PC-3 (cell line): Measurements from ENCODE around the gene SERAC1.

Source experiments
- CTCF ChIP-seq: fragments of 300-600 bp; sonication (generic); conservative IDR thresholded peaks from 2 replicates; pipeline ENCODE4 v1.5.1; 2017; ENCODE audit warnings: antibody characterized with exemption, low read depth, mild to moderate bottlenecking, low read length
- EZH2 ChIP-seq: fragments of 300-600 bp; sonication (generic); IDR thresholded peaks from one replicate; pipeline ENCODE4 v1.6.1; 2017; ENCODE audit warnings: antibody characterized with exemption, mild to moderate bottlenecking, low read length; ENCODE audit not compliant: unreplicated experiment
- EZH2phosphoT487 ChIP-seq: fragments of 300-600 bp; sonication (generic); IDR thresholded peaks from 2 replicates; pipeline ENCODE4 v1.6.1; 2018; ENCODE audit warnings: mild to moderate bottlenecking, antibody characterized with exemption, low read length, borderline replicate concordance

DNA sequence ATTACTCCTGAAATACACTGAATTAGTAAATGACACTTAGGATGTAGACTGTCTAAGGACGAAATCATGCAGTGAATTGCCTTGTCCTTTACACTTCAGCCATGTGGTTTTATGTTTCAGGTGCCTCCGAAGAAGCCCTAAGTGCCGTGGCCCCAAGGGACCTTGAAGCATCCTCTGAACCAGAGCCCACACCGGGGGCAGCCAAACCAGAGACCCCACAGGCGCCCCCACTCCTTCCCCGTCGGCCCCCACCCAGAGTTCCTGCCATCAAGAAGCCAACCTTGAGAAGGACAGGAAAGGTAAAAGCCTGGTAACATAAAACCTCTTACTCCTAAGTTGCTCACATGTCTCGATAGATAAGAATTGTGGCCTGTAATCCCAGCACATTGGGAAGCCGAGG, 75.3 kb downstream of the SERAC1 start:
- no peak for TF ChIP-seq CTCF
- TF ChIP-seq EZH2, result no peak
- no peak for TF ChIP-seq EZH2phosphoT487
